ENCODE measurements around the gene OPA1.

DNA sequence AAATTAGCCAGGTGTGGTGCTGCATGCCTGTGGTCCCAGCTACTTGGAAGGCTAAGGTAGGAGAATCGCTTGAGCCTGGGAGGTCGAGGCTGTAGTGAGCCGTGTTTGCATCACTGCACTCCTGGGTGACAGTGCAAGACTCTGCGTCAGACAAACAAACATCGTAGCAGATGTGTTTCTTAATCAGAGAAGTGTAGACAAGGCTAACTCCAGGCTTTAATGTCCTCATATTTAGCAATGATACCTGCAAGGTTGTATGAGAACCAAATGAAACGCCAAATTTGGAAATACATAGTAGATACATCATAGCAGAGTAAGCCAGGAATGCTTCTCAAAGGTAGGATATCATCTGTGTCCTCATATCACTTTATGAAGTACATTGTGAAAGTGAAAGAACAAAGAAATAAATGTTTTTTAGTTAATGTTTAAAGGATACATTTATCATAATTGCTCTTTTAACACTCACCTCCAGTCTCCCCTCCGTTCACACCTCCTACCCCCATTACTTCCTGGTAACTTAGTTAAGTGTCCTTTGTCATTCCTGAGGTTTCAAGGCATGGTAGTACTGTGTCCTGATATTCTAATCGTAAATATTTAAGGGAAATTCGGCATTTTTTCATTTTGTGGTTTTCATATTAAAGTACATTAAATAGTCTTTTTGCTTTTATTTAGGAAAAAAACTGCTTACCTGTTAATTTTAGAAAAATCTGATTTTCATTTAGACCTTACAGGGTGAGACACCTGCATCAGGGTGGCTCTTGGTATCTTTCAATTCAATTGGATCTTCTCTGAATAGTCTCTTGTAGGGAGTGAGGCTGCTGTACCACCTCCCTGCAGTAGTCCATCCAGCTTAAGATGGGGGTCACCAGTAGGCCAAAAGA lies 96.1 kb downstream of the OPA1 start:
- TF ChIP-seq CTCF (IDR thresholded peaks at IDR 0.05) (no peak), POLR2A (IDR thresholded peaks at IDR 0.05) (no peak)

Data from uterus (tissue), 2 donors.